ENCODE data around the gene PEX19.
A peak's percentile ranks its signal among the peaks of the same experiment; 100 is the strongest.
"Not testable (repeated sequence)": the region's sequence is repeated elsewhere in the genome, so short reads cannot be mapped to it uniquely, and the experiment has no call there.

PEX19 gene, protein sequence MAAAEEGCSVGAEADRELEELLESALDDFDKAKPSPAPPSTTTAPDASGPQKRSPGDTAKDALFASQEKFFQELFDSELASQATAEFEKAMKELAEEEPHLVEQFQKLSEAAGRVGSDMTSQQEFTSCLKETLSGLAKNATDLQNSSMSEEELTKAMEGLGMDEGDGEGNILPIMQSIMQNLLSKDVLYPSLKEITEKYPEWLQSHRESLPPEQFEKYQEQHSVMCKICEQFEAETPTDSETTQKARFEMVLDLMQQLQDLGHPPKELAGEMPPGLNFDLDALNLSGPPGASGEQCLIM

DNA sequence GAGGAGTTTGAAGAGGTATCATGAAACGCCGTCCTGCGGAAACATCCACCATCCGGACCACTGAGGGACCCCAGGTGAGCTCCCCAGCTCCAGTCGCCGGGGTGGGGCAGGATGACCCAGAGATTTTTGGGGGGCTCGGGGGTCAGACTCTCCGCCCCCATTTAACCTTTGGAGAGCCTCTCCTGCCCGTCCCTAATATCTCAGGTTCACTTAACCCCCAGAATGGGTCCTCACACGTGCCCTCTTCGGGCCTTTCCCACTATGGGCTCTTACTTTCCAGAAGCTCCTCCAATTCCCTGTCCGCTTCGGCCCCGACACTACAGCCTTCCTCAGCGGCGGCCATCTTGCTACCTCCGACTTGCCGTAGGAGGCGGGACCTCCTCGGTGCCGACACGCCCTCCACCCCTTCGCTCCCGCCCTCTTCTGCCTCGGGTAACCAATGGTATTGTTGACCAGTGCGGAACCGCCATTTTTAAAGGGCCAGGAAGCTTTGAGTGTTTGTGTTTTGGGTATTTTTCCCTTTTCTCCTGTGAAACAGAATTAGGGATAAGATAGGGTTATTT lies at the start of gene PEX19:
Gene PEX19, minus strand, starts transcription at position 352 of the 563 bp plus-strand sequence. Its CDS starts 9 bp downstream, at position 343.
- DNase-seq = peak; percentile 92

DNA sequence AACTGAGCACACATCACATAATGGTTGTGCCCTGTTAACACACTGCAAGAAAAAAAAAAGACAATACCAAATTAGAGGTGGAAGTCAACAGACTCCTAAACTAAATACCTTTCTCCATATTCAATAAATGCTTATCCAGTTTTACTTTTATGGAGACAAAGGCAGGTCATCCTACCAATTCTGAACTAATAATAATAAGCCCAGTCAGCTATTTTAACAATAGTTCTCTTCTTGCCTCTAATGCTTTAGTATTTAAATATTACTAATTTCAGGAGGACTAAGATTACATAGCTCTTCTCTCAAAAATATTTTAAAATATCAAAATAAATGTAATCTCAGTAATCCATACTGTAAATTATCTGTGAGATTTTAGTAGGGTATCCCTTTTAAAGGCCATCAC lies 47.6 kb upstream of the PEX19 start:
- DNase-seq = no peak

DNA sequence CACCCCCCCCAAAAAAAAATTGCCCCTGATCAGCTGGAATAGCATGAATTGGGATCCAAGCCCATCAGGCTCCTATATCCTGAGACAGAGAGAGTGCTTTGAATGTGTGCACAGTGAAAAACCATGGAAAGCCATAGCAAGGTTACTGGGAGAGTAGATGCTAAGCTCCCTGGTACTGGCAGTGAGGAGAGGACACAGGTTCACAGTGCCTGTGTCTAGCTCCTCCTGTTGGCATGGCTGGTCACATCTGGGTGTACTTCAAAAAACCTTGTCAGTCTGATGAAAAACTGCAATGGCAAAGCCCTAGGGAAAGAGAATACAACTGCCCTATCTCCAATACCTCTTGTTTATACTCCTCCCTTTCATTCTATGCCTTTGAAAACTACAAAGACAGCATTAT lies 45.2 kb upstream of the PEX19 start:
- DNase-seq = no peak

GRCh38 chr1:160328184-160328583 lies 43.3 kb upstream of the PEX19 start:
- no peak for DNase-seq

- no peak for DNase-seq
These were observed 41.5 kb upstream of the PEX19 start for GRCh38 chr1:160326418-160326817.

DNA sequence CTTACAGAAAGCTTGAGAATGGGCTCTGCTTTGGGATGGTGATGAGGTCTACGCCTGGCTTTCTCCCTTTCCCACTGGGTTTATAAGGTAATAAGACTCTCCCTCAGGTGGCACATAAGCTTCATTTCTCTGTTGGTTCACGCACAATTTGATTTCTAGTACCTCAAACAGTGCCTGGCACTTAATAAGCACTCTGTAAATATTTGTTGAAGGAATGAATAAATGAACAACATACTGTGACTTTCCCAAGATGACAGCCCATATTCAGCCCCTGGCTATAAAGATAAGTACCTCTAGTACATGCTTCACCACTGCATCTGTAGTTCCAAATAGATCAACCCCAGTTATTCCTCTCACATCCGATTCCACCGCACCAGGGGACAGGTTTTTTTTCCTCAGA lies 40.3 kb upstream of the PEX19 start:
- no peak for DNase-seq

GRCh38 chr1:160322831-160323230 lies 37.9 kb upstream of the PEX19 start:
- DNase-seq = no peak

DNA sequence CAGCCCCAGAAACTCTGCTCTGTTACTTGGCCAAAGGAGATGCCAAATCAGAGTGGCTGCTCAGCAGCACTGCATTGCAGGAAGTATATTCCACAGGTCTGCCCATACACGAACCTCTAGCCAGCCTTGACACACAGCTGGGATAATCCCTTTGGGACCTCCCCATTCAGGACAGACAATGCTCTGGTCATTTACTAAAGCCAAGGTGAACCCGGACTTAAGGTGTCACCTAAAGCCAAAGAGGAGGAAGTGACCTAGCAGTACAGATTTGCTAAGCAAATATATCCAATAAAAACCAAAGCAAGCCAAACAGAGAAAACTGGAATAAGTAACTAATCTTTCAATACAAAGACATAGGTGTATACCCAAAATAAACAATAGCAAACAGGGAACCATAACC lies 30.4 kb upstream of the PEX19 start:
- DNase-seq = no peak

DNA sequence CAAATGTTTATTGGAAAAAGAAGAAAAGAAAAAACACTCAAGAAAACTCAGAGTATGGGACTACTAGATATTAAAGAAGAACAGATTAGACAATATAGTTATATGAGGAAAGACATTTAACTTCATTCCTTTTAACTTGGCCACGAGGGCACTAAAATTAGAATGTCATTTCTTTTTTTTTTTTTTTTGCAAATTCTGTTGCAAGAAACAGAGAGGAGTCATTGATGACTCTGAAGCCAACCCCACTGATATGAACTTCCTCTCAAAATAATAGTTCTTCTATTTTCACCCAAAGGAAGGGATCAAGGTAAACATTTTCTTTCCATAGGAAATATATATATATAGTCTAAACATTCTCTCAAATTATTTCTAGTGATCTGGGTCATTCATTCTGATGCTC lies 24.6 kb upstream of the PEX19 start:
- DNase-seq = no peak

DNA sequence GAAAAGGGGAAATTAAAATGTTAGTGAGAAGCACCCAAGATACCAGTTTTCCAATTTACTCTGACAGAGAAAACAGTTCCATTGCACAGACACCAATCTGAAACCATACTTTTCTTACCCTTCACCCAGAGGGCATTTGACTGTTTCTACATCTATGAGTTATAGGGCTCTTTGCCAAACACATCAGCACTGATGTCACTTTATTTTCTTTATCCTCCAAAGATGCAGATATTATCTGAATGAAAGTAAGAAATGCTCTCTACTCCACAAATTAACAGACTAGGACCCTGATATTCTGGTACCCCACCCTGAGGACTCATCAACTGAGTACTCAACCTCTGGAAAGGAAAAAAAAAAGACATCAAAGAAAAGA lies 24.2 kb upstream of the PEX19 start:
- DNase-seq = no peak

DNA sequence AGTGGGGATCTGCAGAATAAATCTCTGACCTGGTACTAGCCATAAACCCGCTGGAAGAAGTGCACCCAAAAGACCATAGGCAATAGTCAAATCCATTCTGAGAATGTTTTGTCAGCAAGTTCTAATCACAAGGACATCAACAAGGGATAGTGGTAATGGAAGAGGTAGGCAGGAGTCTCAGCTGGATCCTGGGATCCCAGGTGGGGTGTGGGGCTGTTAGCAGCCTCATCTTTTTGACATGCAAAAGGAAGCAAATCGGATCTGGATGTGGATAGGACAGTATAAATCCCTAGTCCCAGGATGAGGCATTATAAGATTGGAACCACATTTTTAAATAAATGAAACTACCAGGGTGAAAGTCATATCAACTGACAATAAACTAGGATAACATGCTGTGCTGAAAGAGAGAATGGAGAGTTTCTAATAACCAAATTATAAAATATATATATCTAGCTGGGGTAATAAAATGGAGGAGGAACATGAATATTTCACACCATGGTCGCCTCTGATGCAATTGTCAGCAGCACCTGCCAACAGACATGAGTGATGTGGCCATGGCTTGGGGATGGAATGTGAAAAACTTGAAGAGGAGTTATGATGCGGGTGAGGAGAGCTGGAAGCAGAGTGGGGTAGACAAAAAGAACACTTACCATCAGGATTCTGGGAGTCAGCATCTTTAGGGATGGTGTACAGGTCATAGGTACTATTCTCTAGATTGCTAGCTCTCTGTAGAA lies 23.7 kb upstream of the PEX19 start:
- DNase-seq = no peak

DNA sequence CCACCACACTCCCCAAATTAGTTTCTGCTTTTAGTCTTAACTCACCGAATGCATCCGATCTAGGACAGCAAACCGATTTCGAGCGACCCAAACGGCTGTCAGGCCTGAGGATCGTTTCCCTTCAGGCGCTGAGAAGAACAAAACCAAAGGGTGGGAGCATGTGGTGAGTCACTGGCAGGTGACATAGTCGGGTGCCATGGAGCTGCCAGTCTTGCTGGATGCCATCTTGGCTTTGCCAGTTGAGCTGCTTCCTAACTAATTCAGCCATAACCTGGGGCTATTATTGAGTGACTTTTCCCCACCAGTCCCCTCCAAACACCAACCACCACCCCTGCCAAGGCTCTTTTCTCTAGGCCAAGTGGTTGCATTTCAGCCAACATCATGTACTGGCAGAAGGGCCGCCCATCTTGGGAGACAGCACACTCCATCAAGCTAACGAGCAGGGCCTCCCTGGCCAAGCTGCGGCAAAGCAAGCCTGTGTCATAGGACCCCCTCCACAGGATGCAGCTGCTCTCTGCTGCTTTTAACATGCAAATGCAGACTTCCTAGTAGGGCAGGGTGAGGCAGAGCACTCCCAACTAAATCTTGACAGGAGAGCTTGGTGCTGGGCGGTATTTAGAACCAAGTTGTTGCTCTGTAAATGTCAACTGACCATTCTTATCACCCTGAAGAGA lies 22.3 kb upstream of the PEX19 start:
- no peak for DNase-seq

DNA sequence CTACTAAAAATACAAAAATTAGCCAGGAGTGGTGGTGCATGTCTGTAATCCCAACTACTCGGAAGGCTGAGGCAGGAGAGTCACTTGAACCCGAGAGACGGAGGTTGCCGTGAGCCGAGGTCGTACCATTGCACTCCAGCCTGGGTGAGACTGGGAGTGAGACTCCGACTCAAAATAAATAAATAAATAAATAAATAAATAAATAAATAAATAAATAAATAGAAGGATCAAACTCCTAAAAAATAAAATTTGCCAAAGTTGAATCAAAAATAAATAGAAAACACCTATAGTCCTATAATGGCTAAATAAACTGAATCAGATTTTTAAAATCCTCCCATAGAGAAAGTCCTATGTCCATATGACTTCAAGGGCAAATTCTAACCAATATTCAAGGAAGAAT lies 15.2 kb upstream of the PEX19 start:
- no peak for DNase-seq

DNA sequence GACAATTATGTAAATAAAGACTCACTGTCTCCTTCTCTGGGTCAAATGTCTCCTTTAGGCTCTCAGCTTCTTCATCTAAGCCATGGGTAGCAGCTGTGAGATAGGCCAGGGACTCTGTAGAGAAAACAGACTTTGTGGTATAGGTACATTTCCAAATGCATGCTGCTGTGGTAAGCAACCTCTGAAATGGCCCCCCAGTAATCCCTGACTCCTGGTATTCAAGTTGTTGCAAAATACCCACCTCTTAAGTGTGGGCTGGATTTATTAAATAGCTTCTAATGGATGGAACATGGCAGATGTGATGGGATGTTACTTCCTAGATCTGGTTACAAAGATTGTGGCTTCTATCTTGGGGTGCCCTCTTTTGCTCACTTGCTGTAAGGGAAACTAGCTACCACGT lies 11.1 kb upstream of the PEX19 start:
- DNase-seq = no peak

DNA sequence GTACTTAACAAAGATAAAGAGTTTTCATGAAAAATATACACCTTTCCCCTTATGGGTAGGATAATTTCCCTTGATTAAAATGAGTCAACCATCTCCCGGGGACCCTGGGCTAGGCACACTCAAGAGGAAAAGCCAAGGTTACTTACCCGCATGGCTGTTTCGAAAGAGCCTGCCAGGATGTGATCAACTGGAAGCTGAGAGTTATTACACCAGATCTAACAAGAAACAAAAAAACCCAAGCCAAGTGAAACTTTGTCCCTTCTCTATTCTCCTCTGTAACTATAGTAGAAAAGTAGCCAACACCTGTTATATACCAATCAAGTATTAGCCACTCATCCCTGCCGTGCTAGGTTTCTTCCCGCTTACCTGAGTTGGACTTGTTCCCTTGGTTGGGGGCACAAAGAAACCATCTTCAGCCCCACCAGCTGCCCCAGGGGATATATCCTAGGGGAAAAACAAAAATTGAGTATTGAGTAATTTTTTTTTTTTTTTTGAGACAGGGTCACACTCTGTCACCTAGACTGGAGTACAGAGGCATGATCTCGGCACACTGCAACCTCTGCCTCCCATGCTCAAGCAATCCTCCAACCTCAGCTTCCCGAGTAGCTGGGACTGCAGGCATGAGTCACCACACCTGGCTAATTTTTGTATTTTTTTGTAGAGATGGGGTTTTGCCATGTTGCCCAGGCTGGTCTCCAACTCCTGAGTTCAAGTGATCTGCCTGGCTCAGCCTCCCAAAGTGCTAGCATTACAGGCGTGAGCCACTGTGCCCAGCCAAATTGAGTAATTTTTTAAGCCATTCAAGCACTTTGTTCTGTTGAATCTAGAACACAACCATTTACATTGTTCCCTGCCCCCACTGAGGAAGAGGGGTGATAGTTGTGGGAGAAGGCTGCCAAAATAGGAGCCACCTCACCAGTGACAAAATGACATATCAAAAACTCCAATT lies 8.4 kb upstream of the PEX19 start:
- DNase-seq = no peak

- DNase-seq = peak; percentile 75
These were observed 6.6 kb upstream of the PEX19 start for GRCh38 chr1:160291248-160292220.

DNA sequence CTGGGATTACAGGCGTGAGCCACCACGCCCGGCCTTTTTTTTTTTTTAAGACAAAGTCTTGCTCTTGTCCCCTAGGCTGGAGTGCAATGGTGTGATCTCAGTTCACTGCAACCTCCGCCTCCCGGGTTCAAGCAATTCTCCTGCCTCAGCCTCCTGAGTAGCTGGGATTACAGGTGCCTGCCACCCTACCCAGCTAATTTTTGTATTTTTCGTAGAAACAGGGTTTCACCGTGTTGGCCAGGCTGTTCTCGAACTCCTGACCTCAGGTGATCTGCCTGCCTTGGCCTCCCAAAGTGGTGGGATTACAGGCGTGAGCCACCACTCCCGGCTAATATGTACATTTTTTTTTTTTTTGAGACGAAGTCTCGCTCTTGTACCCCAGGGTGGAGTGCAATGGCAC lies 2.8 kb upstream of the PEX19 start:
- DNase-seq = not testable (repeated sequence)

GRCh38 chr1:160285506-160285905 lies 573 bp upstream of the PEX19 start:
- DNase-seq = no peak

- DNase-seq = peak; percentile 5
These were observed 632 bp downstream of the PEX19 start for GRCh38 chr1:160284220-160284781.

DNA sequence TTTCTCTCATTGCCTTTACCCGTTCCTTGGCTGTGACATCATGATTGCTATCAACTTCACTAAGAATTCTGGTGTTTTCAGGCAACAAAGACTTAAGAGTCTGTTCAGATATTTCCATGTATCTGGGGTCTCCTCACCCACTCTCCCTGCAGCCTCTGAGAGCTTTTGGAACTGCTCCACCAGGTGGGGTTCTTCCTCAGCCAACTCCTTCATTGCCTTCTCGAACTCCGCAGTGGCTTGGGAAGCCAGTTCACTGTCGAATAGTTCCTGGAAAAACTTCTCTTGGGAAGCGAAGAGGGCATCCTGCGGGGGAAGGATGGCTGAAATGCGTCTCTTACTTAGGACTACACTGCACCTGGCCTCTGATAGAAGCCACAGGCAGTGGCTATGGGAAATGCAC lies 2.1 kb downstream of the PEX19 start:
- DNase-seq = no peak

DNA sequence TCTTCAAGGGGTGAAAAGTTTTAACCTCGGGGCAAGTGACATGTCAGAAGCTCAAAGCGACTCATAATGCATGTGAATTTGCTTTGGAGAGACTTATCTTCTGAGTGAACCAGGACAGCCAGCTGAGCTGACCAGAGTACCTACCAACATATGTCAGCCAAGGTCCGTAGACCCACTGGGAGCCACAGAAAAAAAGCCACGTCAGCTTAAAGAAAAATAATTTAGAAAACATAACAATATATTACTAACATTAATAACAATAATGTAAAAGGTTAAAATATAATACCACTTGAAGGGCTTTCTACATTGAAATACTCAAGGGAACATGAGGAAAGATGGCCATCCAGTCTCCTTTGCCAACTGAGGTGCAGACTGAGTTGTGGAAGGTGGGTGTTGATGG lies 6.9 kb downstream of the PEX19 start:
- no peak for DNase-seq

Data from CD4-positive, alpha-beta T cell treated with Interleukin-4 for 4 hours (primary cell).